NCI-H187 treated with DMSO at 0.1 percent for 48 hours (cell line): ENCODE data around the gene SAPCD2.
A peak's percentile ranks its signal among the peaks of the same experiment; 100 is the strongest.

ENCODE experiments used
- DNase-seq: peaks from one replicate; lab custom pipeline; 2025; lab: John Stamatoyannopoulos, UW

Gene SAPCD2

DNA sequence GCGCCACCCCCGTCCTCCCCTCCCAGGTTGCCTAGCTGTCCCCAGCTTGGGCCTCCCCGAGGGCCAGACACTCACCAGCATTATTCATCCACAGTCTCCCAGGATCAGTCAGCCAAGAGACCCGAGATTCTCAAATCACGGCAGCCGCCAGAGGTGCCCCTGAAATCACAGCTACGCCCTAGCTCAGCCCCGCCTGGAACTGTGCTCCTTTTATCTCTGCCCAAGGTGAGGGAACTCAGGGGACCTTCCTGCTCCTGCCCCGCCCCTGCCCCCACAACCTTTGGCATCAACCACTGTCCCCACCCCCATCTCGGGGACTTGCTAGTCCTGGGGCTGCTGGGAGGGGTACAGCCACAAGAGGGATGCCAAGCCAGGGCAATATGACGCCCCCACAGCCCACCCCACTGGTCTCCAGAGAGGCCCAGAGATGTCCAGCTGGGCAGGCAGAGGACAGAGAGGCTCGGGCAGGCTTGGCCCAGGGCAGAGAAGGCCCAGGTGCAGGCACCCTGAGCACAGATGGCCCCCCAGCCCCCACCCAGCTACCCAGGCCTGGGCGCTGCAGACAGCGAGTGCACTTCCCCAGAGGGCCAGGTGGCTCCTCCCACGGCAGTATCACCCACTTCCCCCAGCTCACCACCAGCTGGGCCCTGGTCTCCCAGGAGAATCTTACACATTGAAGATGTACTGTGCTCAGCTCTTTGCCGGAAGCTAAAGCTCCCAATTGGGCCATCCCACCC is 38.3 kb downstream of the SAPCD2 start, which contains the start of gene FUT7:
Gene FUT7, minus strand, starts transcription at position 185 of the 737 bp plus-strand sequence. Its CDS starts 97 bp downstream, at position 88.
- DNase-seq: no peak

DNA sequence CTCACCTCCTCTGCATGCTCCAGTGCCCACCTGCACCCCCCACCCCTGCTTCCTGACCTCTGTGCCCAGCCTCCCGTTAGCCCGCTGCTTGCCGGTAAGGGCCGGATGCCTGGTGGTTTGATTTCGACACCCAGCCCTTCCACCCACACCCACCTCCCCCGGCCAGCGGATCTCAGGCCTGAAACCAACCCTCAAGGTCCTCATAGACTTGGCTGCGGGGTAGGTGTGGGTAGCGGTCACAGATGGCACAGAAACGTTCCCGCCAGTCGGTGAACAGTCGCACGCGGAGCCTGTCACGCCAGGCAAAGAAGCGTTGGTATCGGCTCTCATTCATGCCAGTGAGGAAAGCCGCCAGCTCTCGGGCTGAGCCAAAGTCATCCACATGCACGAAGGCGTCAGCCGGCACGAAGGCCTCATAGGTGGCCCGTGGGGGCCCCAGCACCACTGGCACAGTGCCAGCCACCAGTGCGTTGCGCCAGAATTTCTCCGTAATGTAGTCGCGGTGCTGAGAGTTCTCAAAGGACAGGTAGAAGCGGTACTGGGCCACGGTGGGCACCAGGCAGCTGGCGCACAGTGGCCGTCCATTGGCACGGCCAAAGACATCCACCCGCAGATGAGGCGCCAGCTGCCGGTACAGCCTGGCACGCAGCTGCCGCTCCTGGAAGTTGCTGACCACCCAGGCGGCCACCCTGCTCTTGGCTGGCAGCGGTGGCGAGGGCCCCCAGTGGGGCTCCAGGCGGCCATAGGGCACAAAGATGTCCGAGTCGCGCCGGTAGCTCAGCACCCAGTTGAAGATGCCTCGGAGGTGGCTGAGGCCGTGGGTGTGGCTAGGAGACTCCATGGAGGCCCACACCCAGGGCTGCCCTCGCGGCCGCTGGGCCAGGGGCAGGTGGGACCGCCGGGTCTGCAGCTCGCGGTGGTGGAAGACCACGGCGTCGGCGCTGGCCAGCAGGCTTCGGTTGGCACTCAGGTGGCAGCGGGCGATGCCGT is 39.5 kb downstream of the SAPCD2 start:
- no peak for DNase-seq

DNA sequence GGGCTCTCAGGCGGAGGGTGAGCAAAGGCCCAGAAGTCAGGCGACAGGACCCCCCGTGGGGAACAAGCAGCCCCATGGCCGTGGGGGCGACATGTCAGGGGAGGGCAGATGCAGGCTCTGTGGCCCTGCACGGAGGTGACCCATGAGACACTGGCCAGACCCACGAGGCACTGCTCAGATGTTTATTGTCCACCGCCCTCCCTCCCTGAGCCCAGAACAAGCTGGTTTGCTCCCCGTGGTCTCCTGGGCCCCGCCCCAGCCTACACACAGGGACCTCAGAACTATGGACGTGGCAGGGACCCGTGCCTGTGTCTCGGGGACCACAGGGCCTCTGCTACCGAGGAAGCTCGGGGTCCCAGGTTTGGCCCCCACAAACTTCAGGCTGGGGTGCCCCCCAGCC is 40.4 kb downstream of the SAPCD2 start:
- DNase-seq: no peak

DNA sequence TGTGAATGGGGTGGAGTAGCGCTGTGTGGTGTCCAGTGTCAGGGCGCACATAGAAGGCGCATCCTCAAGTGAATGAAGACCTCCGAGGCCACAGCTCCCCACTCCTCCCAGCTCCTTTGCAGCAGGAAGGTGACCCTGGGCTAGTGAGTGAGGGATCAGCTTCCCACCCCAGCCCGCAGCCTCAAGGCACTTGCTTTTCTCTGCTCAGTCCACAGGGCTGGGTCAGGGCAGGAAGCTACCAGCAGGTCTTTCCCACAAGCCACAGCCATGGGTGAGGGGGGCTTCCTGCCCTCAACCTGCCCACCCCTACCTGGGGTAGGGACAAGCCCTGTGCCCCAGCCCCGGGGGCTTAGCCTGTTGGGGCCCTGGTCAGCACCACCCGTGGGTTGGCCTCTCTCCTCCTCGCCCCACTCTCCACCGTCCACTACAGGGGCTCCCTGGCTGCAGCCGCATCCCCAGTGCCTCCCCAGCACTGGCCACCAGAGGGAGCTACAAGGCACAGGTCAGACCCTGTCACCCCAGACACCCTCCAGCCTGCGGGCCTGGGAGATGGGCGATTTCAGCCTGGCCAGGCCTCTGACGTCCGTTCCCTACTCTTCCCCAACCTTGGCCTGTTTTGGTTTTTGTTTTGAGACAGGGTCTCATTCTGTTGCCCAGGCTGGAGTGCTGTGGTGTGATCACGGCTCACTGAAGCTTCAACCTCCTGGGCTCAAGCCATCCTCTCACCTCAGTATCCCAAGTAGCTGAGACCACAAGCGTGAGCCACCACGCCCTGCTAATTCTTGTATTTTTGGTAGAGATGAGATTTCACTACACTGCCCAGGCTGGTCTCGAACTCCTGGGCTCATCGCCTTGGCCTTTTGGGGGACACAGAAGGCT is 41.1 kb downstream of the SAPCD2 start:
- DNase-seq: no peak

DNA sequence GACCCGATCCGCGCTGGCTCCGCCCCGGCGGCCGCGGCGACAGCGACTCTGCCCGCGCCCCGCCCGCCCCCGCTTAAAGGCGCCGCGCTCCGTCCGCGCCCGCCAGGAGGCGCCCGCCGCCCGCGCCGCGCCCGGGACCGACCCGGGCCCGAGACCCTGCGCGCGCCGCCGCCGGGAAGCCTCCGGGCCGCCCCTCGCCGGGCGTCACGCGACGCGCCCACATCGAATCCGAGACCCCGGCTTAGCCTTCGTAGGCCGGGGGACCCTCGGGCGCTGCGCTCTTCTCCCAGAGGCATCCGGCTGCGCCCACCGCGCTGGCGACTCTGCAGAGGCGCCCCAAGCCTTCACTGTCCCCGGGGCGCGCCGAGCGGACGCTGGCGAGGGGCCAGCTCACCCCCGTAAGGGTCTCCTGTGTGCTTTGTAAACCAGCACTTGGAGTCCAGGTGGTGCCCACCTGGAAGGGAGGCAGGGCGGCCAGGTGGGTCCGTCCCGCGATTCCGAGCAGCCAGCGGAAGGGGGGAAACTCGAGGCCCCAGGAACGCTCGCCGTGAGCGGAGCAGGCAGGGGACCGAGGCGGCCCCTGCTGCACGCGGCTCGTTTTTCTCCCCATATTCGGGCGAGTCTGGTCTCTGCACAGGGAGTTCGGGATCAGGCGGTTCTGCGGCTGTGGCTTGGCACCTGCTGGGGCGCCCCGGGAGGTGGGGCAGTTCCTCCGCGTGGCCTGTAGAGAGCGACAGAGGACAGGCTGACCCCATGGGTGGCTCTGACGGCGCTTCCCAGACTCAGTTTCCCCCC is 41.9 kb downstream of the SAPCD2 start:
- DNase-seq: no peak

DNA sequence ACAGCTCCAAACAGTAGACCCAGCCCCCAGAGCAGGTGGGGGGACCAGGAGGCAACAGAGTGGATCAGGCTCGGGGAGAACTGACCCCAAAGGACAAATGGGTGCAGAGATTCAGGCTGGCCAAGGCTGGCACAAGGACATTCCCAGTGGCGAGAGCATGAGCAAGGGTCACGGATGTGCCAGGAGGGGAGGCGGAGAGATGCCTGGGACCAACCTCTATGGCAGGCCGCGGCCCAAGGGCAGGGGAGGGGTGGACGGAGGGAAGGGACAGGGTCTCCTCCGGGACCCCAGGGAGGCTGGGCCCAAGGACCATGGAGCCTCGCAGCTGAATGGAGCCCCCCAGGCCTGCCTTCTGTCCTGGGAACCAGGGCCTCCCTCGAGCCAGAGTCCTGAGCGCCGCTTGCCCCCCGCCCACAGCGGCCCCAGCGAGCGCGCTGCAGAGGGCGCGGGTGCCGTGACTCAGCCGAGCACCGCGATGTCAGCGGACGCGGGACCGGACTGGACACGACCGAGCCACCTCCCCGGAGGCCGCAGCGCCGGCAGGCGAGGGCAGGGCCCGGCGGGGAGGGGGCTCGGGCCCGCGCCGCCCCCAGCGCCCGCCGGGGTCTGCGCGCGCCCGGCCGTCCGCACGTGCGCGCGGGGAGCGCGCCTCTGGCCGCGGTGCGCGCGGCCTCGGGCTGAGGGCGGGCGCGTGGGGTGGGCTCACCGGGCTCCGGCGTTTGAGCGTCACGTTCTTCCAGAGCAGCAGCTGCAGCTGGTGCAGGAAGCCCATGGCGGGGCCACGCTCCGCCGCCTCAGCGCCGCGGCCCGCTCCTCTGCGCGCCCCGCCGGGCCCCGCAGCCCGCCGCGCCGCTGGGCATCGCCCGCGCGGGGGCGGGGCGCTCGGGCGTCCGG is 42.7 kb downstream of the SAPCD2 start, which contains the start of gene ABCA2:
Gene ABCA2, minus strand, starts transcription at position 869 of the 894 bp plus-strand sequence. Its CDS starts 97 bp downstream, at position 772.
- no peak for DNase-seq

DNA sequence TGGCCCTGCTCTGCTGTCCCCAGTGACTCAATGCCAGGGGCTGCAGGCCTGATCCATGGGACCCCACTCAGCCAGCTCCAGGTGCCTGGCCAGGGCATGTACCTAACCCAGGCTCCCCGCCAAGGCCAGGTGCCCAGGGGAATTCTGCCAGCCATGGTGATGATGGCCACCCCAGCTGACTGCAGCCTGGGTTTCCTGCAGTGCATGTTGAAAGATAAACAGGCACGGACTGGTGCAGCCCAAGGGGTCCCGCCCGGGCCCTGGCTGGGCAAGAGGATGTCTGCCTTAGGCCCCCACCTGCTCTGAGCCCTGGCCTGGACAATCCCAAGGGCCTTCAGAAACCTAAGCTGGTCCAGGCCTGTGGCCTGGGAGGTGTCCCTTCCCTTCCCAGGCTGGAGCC is 43.5 kb downstream of the SAPCD2 start:
- DNase-seq: no peak

DNA sequence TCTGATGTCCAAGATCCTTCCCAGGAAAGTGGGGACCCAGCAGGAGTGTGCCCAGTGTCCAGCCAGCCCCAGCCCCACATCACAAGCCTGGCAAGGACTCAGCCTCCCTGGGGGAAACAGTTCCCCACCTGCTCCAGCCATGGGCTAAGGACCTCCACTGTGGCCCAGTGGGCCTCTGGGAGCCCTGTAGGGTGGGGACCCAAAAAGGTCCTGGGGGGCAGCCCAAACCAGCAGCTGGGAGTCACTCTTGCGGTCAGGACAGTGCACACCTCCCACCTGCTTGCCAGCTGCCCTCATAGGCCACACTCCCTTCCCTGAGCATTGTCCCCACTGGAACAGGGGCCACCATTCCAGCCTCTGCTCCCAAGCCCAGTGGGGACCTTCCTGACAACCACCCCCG is 44.0 kb downstream of the SAPCD2 start:
- DNase-seq: no peak

DNA sequence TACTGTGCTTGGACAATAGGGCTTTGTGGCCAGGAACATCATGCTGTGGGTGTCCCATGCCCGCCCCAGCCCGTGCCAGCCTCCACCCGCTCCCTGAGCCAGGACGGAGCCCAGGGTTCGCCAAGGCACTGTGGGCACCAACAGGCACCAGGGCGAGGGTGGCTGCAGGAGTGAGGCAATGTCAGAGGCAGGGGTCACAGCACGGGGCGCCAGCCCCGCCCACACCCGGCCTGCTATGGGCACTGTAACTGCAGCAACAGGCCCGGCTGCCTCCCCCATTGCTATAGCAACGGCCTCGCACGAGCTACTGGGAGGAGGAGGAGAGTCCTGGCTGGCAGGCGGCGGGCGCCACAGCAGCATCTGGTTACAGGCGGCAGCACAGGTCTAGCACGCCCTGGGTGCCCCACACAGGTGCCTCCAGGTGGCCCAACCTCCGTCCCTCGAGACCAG is 44.8 kb downstream of the SAPCD2 start:
- peak; percentile 21 for DNase-seq

DNA sequence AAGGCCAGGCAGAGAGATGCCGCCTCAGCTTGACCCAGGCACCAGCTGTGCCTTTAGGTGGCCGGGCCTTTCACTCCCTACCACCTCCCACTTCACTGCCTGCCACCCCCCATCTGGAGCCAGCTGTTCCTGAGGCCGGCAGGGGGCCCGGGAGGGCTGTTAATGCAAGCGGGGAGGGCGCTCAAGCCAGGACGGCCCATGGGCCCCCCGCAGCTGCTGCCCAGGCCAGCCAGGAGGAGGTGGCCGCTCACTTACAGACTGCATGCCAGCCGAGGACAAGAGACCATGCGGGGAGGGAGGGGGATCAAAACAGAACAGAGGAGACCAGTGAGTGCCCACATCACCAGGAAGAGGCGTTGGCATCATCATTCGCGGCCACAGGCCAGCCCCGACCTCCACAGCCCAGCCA is 46.8 kb downstream of the SAPCD2 start:
- no peak for DNase-seq

DNA sequence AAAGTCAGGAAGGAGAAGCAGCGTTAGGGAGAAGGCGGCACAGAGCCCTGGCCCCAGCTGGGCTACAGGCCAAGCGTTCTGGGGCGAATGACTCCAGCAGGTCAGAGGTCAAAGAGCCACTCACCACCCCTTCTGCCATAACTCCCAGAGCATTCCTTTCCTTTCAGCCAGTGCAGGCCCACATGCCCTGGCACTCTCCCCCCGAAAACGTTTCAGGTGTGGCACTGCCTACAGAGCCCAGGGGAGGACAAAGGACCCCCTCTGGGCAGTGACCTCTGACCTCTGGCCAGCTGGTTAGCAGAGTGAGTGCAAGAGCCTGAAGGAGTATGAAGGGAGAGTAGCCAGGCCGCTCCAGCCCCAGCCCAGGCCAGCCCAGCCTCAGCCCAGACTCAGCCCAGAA is 47.2 kb downstream of the SAPCD2 start:
- DNase-seq: no peak

DNA sequence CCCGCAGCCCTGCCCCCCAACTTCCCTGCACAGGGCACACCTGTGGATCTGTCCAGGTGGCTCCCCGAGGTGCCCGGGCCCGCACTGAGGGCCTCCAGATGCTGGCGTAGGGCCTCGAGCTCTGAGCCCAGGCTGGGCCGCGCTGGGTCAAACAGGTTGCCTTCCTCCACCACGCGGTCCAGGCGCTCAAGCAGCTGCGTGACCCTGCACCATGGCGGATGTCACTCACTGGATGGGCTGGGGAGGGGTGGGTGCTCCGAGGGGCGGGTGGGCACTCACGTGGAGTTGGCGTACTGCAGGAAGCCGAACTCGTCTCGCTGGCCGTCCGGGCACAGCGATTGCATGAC is 47.7 kb downstream of the SAPCD2 start:
- no peak for DNase-seq

DNA sequence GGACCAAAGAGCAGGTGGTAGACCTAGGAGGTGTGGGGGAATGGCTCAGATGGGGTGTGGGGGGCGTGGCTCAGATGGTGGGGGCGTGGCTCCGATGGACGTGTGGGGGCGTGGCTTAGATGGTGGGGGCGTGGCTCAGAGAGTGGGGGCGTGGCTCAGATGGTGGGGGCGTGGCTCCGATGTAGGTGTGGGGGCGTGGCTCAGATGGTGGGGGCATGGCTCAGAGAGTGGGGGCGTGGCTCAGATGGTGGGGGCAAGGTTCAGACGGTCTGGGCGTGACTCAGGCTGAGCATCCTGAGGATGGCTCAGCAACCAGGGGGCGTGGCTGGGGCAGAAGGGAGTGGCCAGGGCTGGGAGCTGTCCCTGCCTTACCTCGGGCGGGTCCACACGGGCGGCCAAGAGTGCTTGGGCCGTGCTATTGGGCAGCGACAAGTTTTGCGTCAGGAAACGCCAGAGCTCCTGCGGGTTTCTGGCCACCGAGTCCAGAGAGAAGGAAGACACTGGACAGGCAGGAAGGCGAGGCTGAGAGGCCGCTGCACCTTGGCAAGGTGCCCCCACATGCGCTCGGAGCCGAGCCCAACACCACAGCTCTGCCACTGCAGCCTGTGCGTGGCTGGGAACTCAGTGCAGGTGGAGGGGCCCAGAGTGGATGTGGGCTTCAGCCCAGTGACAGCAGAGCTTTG is 48.2 kb downstream of the SAPCD2 start:
- no peak for DNase-seq

DNA sequence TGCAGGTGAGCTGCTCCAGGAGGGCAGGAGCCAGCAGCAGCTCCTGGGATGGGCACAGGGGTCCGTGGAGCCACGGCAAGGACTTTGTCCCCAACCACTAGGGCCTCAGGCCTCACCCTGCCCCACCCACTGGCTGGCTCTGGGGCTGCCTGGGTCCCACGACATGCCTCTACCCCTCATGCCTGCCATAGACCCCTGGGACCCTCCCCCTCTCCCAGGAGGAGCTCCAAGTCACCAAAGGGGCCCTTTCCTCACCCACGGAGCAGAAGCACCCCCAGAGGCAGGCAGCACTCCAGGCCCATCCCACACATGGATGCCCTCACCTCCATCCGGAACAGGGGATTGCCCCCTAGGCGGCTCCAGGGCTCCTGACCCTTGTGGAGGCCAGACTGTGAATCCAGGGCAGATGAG is 48.8 kb downstream of the SAPCD2 start:
- no peak for DNase-seq

DNA sequence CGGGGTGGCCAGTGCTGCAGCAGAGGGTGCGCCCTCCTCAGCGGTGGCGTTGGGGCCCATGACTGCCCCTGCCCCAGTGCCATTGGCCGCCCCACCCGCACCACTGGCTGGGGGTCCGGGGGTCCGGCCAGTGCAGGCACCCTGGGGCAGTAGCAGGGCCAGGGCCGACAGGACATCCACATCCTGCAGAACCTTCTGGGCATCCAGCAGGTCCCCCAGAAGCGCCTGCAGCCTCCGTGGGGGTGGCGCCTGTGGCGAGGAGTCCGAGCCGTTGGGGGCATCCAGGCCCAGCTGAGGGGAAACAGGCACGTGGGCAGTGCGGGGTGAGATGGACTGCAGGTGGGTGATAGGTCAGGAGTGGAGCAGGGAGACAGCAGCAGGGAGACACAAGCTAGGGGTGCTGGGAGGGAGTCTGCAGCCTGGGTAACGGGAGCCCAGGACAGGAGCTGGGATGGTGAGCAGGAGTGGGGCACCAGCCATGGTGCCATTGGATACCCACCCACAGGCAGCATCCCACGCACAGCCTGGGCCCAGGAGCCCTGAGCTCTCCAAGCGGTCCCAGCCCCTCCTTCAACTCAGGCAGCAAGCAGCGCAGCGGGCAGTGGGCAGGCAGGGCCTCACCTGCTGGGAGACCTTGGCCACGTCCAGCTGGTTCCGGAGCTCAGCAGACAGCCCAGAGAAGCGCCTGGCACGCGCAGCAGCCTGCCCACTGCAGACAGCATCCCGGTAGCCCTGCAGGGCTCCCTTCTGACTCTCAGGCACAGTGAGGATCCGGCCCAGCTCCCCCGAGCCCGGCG is 49.4 kb downstream of the SAPCD2 start:
- no peak for DNase-seq

DNA sequence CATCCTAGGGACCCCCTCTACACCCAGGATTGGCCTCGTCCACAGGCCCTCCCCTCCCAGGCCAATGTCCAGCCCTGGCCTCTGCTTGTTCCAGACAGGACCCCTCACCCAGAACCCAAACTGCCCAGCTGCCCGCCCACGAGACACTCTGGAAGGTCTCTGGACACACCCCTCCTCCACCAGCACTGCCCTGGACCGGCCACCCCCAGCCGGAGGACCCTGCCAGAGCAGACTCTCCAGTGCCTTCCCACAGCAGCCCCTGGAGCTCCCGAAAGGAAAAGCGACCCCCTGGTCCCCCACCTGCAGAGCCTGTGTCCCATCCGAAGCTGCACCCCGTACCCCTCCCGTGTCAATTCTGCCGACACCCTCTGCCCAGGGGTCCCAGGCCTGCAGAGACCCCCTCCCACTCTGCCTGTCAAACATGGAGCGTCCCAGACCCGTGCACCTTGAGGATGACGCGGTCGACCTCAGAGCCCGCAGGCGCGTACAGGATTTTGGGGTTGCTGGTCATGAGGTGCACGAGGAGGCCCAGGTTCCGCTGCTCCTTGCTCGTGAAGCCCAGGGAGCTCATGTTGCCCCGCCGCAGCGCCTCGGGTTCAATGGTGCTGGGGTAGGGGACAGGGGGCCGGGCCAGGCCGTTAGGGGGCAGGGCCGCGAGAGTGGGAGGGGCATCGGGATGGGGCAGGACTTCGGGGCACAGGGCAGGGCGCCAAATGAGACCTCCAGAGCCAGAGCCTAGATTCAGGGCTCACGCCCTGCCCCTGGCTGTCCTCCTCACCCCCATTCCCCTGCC is 50.3 kb downstream of the SAPCD2 start:
- DNase-seq: no peak

DNA sequence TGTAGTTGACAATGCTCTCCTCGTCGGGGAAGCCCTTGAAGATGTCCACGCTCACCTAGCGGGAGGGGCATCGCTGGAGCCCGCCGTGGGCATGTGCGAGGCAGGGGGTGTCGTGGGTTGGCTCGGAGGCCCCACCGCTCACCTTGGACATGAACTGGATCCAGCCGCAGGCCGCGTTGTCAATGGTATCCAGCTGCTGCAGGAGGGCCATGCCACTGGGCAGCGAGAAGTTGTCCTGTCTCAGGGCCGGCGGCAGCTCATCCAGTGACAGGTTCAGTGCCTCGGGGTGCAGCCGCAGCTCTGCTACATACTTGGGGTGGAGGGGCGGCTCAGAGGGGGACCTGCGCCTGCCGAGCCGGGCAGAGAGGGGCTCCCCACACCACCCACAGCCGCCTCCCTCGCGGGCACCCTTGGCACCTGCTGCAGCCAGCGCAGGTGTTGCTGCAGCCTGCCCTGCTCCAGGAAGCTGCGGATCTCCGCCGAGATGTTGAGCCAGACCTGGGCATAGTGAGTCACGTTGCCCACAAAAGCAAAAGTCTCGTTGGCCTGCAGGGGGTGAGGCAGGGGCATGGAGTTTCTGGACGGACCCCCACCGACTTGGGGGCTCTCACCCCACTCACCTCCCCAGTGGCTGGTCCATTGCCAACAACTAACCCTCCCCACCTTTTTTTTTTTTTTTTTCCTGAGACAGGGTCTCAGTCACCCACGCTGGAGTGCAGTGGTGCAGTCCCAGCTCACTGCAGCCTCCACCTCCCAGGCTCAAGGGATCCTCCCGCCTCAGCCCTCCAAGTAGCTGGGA is 51.4 kb downstream of the SAPCD2 start:
- no peak for DNase-seq
